Calu3 (cell line): ENCODE results near the gene STX18. TPM values are rescaled to one million over a fixed set of nuclear protein-coding genes. Genes with fewer than 3 reads are reported as not detected.
"Not testable (repeated sequence)": the region's sequence is repeated elsewhere in the genome, so short reads cannot be mapped to it uniquely, and the experiment has no call there.

Experiments used
- BruUV-seq: library from RNA; stranded (reverse); fragments of 400-500 nt; replicated peaks from 2 replicates; lab custom pipeline; 2021; lab: Mats Ljungman, UMichigan
- CTCF ChIA-PET: fragments of 300-600 bp; sonication (Branson Sonifier 250); formaldehyde crosslinking; loops from one replicate; lab custom pipeline; 2022; ENCODE audit warnings: antibody characterized with exemption; lab: Charles Lee
- DNase-seq: peaks from one replicate; pipeline ENCODE4 v3.0.0; 2022
- H3K27ac Mint-ChIP-seq: one replicate; pipeline ENCODE4 v1.8.0; 2022; ENCODE audit warnings: mixed read lengths; ENCODE audit not compliant: unreplicated experiment
- H3K27me3 Mint-ChIP-seq: one replicate; pipeline ENCODE4 v1.8.0; 2022; ENCODE audit warnings: mixed read lengths; ENCODE audit not compliant: unreplicated experiment
- H3K36me3 Mint-ChIP-seq: one replicate; pipeline ENCODE4 v1.8.0; 2022; ENCODE audit warnings: mild to moderate bottlenecking, moderate library complexity, mixed read lengths; ENCODE audit not compliant: insufficient read depth, unreplicated experiment
- H3K4me1 Mint-ChIP-seq: one replicate; pipeline ENCODE4 v1.8.0; 2022; ENCODE audit warnings: mild to moderate bottlenecking, low read depth, mixed read lengths; ENCODE audit not compliant: unreplicated experiment
- H3K4me3 Mint-ChIP-seq: one replicate; pipeline ENCODE4 v1.8.0; 2022; ENCODE audit warnings: mild to moderate bottlenecking, low read depth, moderate library complexity, mixed read lengths; ENCODE audit not compliant: unreplicated experiment
- H3K9me3 Mint-ChIP-seq: one replicate; pipeline ENCODE4 v1.8.0; 2022; ENCODE audit warnings: low read depth, mixed read lengths; ENCODE audit not compliant: unreplicated experiment
- intact Hi-C: fragments of 100-400 bp; cut with micrococcal nuclease; formaldehyde crosslinking; loops from one replicate; pipeline ENCODE4 v1.10.0; 2022; ENCODE audit not compliant: unreplicated experiment
- total RNA-seq: library from RNA; stranded (reverse); gene quantifications from 2 replicates; pipeline ENCODE4 v1.2.3, GENCODE V29; 2022
- TF ChIP-seq, protein P1 (sequence below): fragments of 200-600 bp; IDR thresholded peaks from one replicate; pipeline ENCODE4 v1.8.0; 2022; ENCODE audit warnings: antibody characterized with exemption; ENCODE audit not compliant: unreplicated experiment

STX18 gene
- total RNA-seq, 1 experiment from 2014 or later, result 27.3 TPM

DNA sequence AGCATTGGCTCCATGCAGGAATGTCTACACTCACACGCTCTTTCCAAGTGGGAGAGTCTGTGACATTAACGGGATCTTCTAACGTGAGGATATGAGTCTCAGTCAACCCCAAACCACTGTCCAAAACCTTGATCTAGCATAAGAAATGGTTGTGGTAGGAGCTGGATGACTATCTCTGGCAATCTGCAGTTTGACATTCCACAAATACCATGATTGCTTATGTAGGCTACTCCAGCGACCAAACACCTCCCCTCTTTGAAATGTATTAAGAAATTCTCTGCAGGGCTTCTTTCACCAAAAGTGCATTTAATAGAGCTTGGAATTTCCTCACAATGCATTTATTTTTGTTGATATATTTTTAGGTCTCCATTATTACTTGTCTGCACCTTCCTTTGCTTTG lies 14.1 kb upstream of the STX18 start:
- BruUV-seq, result no TSS peak
- intact Hi-C loops, result no loop called here
- no peak overlapping the region for H3K27ac Mint-ChIP-seq
- H3K27me3 Mint-ChIP-seq, result no peaks in the 10 kb centered on the region
- TF ChIP-seq, protein P1, sequence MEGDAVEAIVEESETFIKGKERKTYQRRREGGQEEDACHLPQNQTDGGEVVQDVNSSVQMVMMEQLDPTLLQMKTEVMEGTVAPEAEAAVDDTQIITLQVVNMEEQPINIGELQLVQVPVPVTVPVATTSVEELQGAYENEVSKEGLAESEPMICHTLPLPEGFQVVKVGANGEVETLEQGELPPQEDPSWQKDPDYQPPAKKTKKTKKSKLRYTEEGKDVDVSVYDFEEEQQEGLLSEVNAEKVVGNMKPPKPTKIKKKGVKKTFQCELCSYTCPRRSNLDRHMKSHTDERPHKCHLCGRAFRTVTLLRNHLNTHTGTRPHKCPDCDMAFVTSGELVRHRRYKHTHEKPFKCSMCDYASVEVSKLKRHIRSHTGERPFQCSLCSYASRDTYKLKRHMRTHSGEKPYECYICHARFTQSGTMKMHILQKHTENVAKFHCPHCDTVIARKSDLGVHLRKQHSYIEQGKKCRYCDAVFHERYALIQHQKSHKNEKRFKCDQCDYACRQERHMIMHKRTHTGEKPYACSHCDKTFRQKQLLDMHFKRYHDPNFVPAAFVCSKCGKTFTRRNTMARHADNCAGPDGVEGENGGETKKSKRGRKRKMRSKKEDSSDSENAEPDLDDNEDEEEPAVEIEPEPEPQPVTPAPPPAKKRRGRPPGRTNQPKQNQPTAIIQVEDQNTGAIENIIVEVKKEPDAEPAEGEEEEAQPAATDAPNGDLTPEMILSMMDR, result no peak
- CTCF ChIA-PET, result no interaction called here
- DNase-seq, result no peak
- H3K9me3 Mint-ChIP-seq, result no peaks in the 10 kb centered on the region
- H3K4me3 Mint-ChIP-seq, result no peak overlapping the region
- no peaks in the 10 kb centered on the region for H3K36me3 Mint-ChIP-seq
- H3K4me1 Mint-ChIP-seq, result peaks cover 8% of the 10 kb centered on the region

DNA sequence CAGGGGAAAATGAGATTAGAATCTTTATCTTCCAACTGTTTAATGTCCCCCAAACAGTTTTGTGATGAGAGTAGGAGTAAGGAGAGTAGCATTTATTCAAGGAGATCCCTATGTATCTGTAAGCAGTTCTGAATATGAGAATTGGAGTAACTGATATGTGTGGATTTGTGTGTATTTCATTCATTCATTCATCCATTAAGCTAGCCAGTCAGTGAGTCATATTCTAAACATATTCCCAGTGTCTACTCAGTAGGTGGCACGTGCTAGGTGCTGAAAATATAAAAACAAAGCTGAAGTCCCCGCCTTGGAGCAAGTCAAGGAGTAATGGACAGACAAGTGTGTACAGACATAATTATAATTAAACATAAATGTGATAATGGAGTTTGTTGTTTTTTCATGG lies 12.4 kb upstream of the STX18 start:
- Mint-ChIP-seq H3K4me1 (peaks cover 8% of the 10 kb centered on the region), H3K9me3 (peaks cover 2% of the 10 kb centered on the region), H3K27me3 (no peaks in the 10 kb centered on the region), H3K36me3 (no peaks in the 10 kb centered on the region), H3K4me3 (no peak overlapping the region), H3K27ac (no peak overlapping the region)
- DNase-seq, result no peak
- no TSS peak for BruUV-seq
- TF ChIP-seq, protein P1, result no peak
- CTCF ChIA-PET, result no interaction called here
- intact Hi-C loops, result no loop called here

DNA sequence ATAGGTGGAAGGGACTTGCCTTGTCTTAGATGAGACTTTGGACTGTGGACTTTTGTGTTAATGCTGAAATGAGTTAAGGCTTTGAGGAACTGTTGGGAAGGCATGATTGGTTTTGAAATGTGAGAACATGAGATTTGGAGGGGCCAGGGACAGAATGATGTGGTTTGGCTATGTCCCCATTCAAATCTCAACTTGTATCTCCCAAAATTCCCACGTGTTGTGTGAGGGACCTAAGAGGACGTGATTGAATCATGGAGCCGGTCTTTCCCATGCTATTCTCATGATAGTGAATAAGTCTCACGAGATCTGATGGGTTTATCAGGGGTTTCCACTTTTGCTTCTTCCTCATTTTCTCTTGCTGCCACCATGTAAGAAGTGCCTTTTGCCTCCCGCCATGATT lies 10.2 kb upstream of the STX18 start:
- H3K4me1 Mint-ChIP-seq, result not testable (repeated sequence)

DNA sequence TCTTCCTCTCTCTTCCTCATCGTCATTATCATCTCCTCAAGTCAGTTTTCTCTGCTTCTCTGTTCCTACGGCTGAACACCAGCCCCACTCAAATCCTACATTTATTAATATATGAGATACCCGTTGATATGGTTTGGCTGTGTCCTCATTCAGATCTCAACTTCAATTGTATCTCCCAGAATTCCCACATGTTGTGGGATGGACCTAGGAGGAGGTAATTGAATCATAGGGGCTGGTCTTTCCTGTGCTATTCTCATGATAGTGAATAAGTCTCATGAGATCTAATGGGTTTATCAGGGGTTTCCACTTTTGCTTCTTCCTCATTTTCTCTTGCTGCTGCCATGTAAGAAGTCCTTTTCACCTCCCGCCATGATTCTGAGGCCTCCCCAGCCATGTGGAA lies 8.3 kb upstream of the STX18 start:
- H3K9me3 Mint-ChIP-seq, H3K4me3 Mint-ChIP-seq, H3K27ac Mint-ChIP-seq, CTCF ChIA-PET, DNase-seq, H3K36me3 Mint-ChIP-seq, BruUV-seq, H3K27me3 Mint-ChIP-seq, H3K4me1 Mint-ChIP-seq, intact Hi-C loops: not testable (repeated sequence)

More for the DNA sequence above, 10.2 kb upstream of the STX18 start:
- H3K27me3 Mint-ChIP-seq, CTCF ChIA-PET, H3K4me3 Mint-ChIP-seq, DNase-seq, H3K9me3 Mint-ChIP-seq, H3K27ac Mint-ChIP-seq, BruUV-seq, intact Hi-C loops, H3K36me3 Mint-ChIP-seq: not testable (repeated sequence)

DNA sequence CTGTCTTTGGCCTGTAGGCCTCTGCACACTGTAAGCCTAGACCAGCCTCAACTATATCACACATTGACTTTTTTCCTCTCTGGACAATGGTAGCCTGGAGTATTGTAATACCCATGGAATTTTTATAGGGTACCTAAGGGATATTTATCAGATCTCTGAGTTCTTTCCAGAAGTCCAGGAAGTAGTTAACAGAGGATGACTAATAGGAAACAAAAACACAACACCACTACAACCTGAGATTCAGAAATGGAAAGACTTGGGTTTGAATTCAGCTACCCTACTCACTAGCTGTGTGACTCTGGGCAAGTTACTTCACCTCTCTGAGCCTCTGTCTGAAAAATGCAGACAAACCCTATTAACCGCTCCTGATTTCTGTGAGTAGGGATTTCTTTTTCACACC lies 7.7 kb upstream of the STX18 start:
- CTCF ChIA-PET, result no interaction called here

More for the DNA sequence above, 7.7 kb upstream of the STX18 start:
- DNase-seq, result no peak
- H3K36me3 Mint-ChIP-seq, result no peaks in the 10 kb centered on the region
- no TSS peak for BruUV-seq
- H3K27ac Mint-ChIP-seq, result no peak overlapping the region
- TF ChIP-seq, protein P1, result no peak
- no peak overlapping the region for H3K4me3 Mint-ChIP-seq
- H3K9me3 Mint-ChIP-seq, result peaks cover 2% of the 10 kb centered on the region
- no peaks in the 10 kb centered on the region for H3K4me1 Mint-ChIP-seq
- intact Hi-C loops, result no loop called here
- no peaks in the 10 kb centered on the region for H3K27me3 Mint-ChIP-seq
